ENCODE results near the gene CITED1.

Gene CITED1

DNA sequence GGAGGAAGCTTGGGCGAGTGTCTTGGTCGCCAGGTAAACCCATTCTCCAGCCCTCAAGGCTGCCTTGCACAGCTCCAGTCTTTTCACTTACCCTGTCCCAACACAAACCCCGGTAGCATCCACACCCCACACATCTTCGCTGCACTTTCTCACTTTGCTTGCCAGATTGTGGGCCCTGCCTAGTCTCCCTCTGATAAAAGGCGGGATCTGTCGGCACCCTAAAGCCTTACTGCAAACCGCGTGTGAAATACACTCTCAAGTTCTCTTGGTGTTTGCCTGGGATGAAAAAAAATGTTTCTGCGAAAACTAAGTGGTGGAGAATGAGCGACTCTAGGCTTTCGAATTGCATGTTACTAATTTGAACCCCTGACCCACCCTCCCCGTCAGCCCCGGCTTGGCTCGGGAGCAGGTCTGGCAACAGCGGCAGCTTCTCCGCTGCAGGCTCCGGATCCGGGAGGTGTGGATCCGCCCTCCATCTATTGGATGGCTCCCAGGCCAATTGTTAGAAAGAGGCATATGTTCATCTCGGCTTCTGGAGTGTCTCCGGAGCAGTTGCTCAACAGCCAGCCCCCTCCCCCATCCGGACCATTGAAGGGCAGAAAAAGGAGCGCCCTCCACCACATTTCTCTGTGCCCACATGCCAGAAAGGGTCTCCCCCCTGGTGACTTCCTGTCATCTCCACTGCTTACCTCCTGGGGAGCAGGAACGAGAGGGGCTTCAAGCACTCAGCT lies 3.0 kb upstream of the CITED1 start:
- DNase-seq: peak in 1 of 5 donors; percentile 7

GRCh38 chrX:72308209-72308565 lies 2.5 kb upstream of the CITED1 start:
- DNase-seq: no peak

- no peak for DNase-seq
These were observed 1.9 kb upstream of the CITED1 start for GRCh38 chrX:72307646-72308051.

- DNase-seq: peak in 1 of 5 donors; percentile 9
These were observed 1.3 kb upstream of the CITED1 start for GRCh38 chrX:72306851-72307645.

- no peak for DNase-seq
These were observed 529 bp upstream of the CITED1 start for GRCh38 chrX:72306085-72306801.

DNA sequence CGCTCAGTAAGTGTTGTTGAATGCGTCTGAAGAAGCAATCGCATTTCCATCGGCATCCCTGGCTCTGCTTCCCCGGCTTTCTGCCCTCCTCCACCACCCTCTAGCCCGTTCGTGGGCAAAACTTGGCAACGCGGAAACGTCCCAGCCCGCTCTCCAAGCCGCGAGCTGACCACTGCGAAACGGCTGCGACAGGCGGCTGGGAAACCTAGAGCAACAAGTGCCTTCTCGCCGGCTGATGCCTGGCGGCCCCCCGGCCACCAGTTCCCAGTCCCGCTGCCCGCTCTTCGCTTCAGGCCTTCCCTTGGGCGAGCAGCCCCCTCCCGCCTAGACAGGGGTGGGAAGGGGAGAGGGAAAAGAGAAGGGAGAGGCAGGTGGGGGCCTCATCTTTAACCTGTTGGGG lies 837 bp downstream of the CITED1 start:
- no peak for DNase-seq

- no peak for DNase-seq
These were observed 3.9 kb downstream of the CITED1 start for GRCh38 chrX:72301781-72302180.

GRCh38 chrX:72299891-72300630 lies 5.7 kb downstream of the CITED1 start:
- no peak for DNase-seq

GRCh38 chrX:72297953-72298730 lies 7.6 kb downstream of the CITED1 start:
- DNase-seq: peak in 1 of 5 donors; percentile 35

GRCh38 chrX:72296991-72297390 lies 8.7 kb downstream of the CITED1 start:
- DNase-seq: no peak

- DNase-seq: no peak
These were observed 10.0 kb downstream of the CITED1 start for GRCh38 chrX:72295745-72296144.

DNA sequence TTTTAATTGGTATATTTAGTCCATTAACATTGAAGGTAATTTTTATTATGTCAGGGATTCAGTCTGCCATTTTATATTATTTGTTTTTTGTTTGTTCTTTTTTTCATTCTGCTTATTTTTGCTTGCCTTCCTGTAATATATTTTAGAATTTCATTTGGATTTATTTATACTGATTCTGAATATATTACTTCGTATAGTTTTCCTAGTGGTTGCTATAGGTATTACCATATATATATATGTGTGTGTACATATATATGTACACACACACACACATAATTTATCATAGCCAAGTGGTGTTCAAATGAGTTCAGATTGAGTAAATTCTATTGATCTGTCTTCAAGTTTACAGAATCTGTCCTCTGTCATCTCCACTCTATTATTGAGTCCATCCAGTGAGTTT lies 11.2 kb downstream of the CITED1 start:
- DNase-seq: no peak

GRCh38 chrX:72282302-72282701 lies 23.4 kb downstream of the CITED1 start:
- no peak for DNase-seq

GRCh38 chrX:72280321-72280845 lies 25.3 kb downstream of the CITED1 start:
- no peak for DNase-seq

- no peak for DNase-seq
These were observed 29.2 kb downstream of the CITED1 start for GRCh38 chrX:72276478-72276953.

DNA sequence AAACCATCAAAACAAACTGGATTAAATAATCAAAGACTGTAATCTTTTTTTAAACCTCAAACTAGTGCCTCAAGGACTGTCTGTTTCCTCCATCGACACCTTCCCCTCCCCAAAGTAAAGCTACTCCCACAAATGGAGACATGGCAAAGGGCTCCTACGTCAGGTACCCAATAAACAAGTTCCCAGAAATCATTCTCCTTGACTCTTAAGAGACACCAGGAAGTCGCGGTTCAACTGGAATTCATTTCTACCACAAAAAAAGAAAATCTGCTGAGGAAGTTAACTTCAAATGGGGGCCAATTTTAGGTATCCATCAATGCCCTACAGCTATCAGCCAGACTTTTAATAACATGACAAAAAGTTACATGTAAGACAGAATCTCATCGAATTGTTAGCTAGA lies 31.2 kb downstream of the CITED1 start:
- peak in 1 of 5 donors; percentile 27 for DNase-seq

GRCh38 chrX:72273718-72274117 lies 32.0 kb downstream of the CITED1 start:
- DNase-seq: peak in 1 of 5 donors; percentile 22

DNA sequence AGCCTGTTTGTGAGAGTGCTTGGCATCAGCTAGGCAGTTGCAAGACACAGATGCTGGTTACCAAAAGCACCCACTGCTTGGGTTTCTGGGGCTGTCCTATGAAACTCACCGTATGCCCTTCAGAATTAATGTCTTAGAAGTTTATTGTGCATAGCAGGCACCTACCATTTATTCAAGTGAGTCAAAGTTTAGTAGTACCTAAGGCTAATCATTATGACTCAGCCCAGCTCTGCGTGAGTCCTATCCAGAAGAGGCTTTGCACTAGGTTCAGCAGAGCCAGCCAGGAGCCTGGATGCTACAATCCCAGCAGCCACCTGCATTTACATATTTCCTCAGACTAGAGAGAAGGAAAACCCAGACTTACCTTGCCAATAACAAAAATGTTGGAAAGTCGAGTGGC lies 32.8 kb downstream of the CITED1 start:
- no peak for DNase-seq

- no peak for DNase-seq
These were observed 33.9 kb downstream of the CITED1 start for GRCh38 chrX:72271812-72272211.

- no peak for DNase-seq
These were observed 34.5 kb downstream of the CITED1 start for GRCh38 chrX:72271091-72271788.

DNA sequence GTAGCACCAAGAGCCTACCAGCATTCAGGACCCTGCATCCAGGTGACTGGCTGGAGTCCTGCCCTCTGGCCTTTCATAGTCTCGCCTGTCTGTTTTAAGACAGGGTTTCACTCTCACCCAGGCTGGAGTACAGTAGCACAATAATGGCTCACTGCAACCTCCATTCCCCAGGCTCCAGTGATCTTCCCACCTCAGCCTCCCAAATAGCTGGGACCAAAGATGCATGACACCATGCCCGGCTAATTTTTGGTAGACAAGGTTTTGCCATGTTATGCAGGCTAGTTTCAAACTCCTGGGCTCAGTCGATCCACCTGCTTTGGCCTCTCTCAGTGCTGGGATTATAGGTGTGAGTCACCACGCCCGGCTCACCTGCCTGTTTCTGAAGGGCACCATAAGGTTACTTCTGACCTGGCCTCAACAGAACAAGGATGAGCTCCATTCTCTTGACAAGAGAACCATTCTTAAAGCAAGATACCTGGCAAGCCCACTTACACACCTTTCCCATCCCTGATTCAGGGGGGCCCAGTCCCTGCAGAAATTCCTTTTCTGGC lies 35.3 kb downstream of the CITED1 start:
- DNase-seq: no peak
